HEK293 (cell line): Measurements from ENCODE around the gene APOL1.

Experiments
- CTCF ChIA-PET: fragments of 350-600 bp; formaldehyde crosslinking; extraction: SDS; loops from one replicate; lab custom pipeline; 2021; ENCODE audit warnings: antibody characterized with exemption; lab: Yijun Ruan, JAX
- POLR2A ChIA-PET: fragments of 300-600 bp; formaldehyde crosslinking; extraction: SDS; loops from one replicate; lab custom pipeline; 2020; ENCODE audit warnings: antibody characterized with exemption, inconsistent platforms; lab: Yijun Ruan, JAX
- H3K27ac ChIP-seq: fragments of 200-500 bp; sonication (Bioruptor generic); 2 replicates; pipeline ENCODE4 v1.5.1; 2014; ENCODE audit warnings: low read depth, low read length, control low read depth, inconsistent platforms; ENCODE audit errors: extremely low read depth
- H3K36me3 ChIP-seq, 2 experiments: fragments of 200-500 bp in 1 of 2; sonication (Bioruptor generic) in 1 of 2; 1 replicate in 1 of 2; 2 replicates in 1 of 2; pipeline ENCODE4 v1.5.1; 2014 to 2017; ENCODE audit warnings: inconsistent platforms in 2 of 2, low read length in 2 of 2; ENCODE audit not compliant: control insufficient read depth in 2 of 2, insufficient read depth in 1 of 2
- H3K4me1 ChIP-seq: fragments of 200-500 bp; sonication (Bioruptor generic); 2 replicates; pipeline ENCODE4 v1.5.1; 2014; ENCODE audit warnings: mild to moderate bottlenecking, low read length, inconsistent platforms; ENCODE audit not compliant: control insufficient read depth, insufficient read depth
- H3K4me3 ChIP-seq: 2 replicates; pipeline ENCODE4 v1.5.1; 2011; ENCODE audit warnings: low read depth, mild to moderate bottlenecking, control low read depth, low read length, moderate library complexity
- H3K9me3 ChIP-seq: fragments of 200-500 bp; sonication (Bioruptor generic); 2 replicates; pipeline ENCODE4 v1.5.1; 2014; ENCODE audit warnings: low read depth, low read length, inconsistent platforms; ENCODE audit not compliant: control insufficient read depth, insufficient read depth
- GLIS1 ChIP-seq: fragments of 450-650 bp; formaldehyde crosslinking; IDR thresholded peaks from 2 replicates; pipeline ENCODE4 v1.5.1; 2016; ENCODE audit warnings: missing biosample characterization, missing genetic modification characterization
- GLIS2 ChIP-seq: fragments of 450-650 bp; formaldehyde crosslinking; IDR thresholded peaks from 2 replicates; pipeline ENCODE4 v1.5.1; 2016; ENCODE audit warnings: missing biosample characterization, missing genetic modification characterization
- HOXA7 ChIP-seq: sonication (generic); formaldehyde crosslinking; IDR thresholded peaks from 2 replicates; pipeline ENCODE4 v1.8.1; 2022; ENCODE audit warnings: missing genetic modification reagents, borderline replicate concordance
- KLF9 ChIP-seq: fragments of 450-650 bp; formaldehyde crosslinking; IDR thresholded peaks from 2 replicates; pipeline ENCODE4 v1.5.1; 2016; ENCODE audit warnings: missing biosample characterization, missing genetic modification characterization, low read depth
- SCRT1 ChIP-seq: fragments of 450-650 bp; formaldehyde crosslinking; IDR thresholded peaks from 2 replicates; pipeline ENCODE4 v1.5.1; 2016; ENCODE audit warnings: missing biosample characterization, missing genetic modification characterization, borderline replicate concordance
- SP3 ChIP-seq: fragments of 450-650 bp; formaldehyde crosslinking; IDR thresholded peaks from 2 replicates; pipeline ENCODE4 v1.5.1; 2016; ENCODE audit warnings: missing biosample characterization, missing genetic modification characterization
- SP7 ChIP-seq: fragments of 450-650 bp; formaldehyde crosslinking; IDR thresholded peaks from 2 replicates; pipeline ENCODE4 v1.5.1; 2016; ENCODE audit warnings: missing biosample characterization, missing genetic modification characterization
- TCF7L2 ChIP-seq: IDR thresholded peaks from 2 replicates; pipeline ENCODE4 v1.6.1; 2011; ENCODE audit warnings: low read depth, mild to moderate bottlenecking, inconsistent platforms, low read length, moderate library complexity, borderline replicate concordance
- ZBTB1 ChIP-seq: fragments of 450-650 bp; formaldehyde crosslinking; IDR thresholded peaks from 2 replicates; pipeline ENCODE4 v1.5.1; 2016; ENCODE audit warnings: missing biosample characterization, missing genetic modification characterization
- ZBTB20 ChIP-seq: fragments of 450-650 bp; formaldehyde crosslinking; IDR thresholded peaks from 2 replicates; pipeline ENCODE4 v1.5.1; 2016; ENCODE audit warnings: missing biosample characterization, missing genetic modification characterization
- ZEB2 ChIP-seq: fragments of 450-650 bp; formaldehyde crosslinking; IDR thresholded peaks from 2 replicates; pipeline ENCODE4 v1.5.1; 2016; ENCODE audit warnings: missing biosample characterization, missing genetic modification characterization
- ZFHX2 ChIP-seq: fragments of 450-650 bp; formaldehyde crosslinking; conservative IDR thresholded peaks from 2 replicates; pipeline ENCODE4 v1.5.1; 2016; ENCODE audit warnings: missing biosample characterization, missing genetic modification characterization
- ZNF112 ChIP-seq: fragments of 450-650 bp; formaldehyde crosslinking; IDR thresholded peaks from 2 replicates; pipeline ENCODE4 v1.5.0; 2017; ENCODE audit warnings: missing biosample characterization, missing genetic modification characterization
- ZNF132 ChIP-seq: fragments of 450-650 bp; formaldehyde crosslinking; IDR thresholded peaks from 2 replicates; pipeline ENCODE4 v1.5.1; 2017; ENCODE audit warnings: missing biosample characterization, missing genetic modification characterization, borderline replicate concordance
- ZNF155 ChIP-seq: fragments of 450-650 bp; formaldehyde crosslinking; IDR thresholded peaks from 2 replicates; pipeline ENCODE4 v1.5.1; 2016; ENCODE audit warnings: missing biosample characterization, missing genetic modification characterization
- ZNF174 ChIP-seq: fragments of 450-650 bp; formaldehyde crosslinking; IDR thresholded peaks from 2 replicates; pipeline ENCODE4 v1.5.0; 2017; ENCODE audit warnings: missing biosample characterization, mild to moderate bottlenecking, missing genetic modification characterization
- ZNF341 ChIP-seq: fragments of 450-650 bp; formaldehyde crosslinking; IDR thresholded peaks from 2 replicates; pipeline ENCODE4; 2016; ENCODE audit warnings: low read depth, missing biosample characterization, missing genetic modification characterization
- ZNF350 ChIP-seq: fragments of 450-650 bp; formaldehyde crosslinking; IDR thresholded peaks from 2 replicates; pipeline ENCODE4 v1.5.0; 2017; ENCODE audit warnings: missing biosample characterization, mild to moderate bottlenecking, missing genetic modification characterization
- ZNF354C ChIP-seq: fragments of 450-650 bp; formaldehyde crosslinking; IDR thresholded peaks from 2 replicates; pipeline ENCODE4 v1.5.1; 2016; ENCODE audit warnings: missing biosample characterization, missing genetic modification characterization, low read depth, borderline replicate concordance
- ZNF548 ChIP-seq: fragments of 450-650 bp; formaldehyde crosslinking; IDR thresholded peaks from 2 replicates; pipeline ENCODE4 v1.5.1; 2016; ENCODE audit warnings: missing biosample characterization, missing genetic modification characterization
- ZNF585B ChIP-seq: fragments of 450-650 bp; formaldehyde crosslinking; IDR thresholded peaks from 2 replicates; pipeline ENCODE4 v1.5.1; 2016; ENCODE audit warnings: missing biosample characterization, missing genetic modification characterization
- ZNF621 ChIP-seq: fragments of 450-650 bp; formaldehyde crosslinking; IDR thresholded peaks from 2 replicates; pipeline ENCODE4 v1.5.1; 2017; ENCODE audit warnings: missing biosample characterization, missing genetic modification characterization
- ZNF768 ChIP-seq: fragments of 450-650 bp; formaldehyde crosslinking; IDR thresholded peaks from 2 replicates; pipeline ENCODE4 v1.5.1; 2018; ENCODE audit warnings: missing biosample characterization, mild to moderate bottlenecking, missing genetic modification characterization
- ZNF785 ChIP-seq: fragments of 450-650 bp; formaldehyde crosslinking; IDR thresholded peaks from 2 replicates; pipeline ENCODE4 v1.5.1; 2016; ENCODE audit warnings: missing biosample characterization, missing genetic modification characterization
- ZNF830 ChIP-seq: fragments of 450-650 bp; IDR thresholded peaks from 2 replicates; pipeline ENCODE4 v1.5.0; 2018; ENCODE audit warnings: missing biosample characterization, missing genetic modification characterization, low read depth, mild to moderate bottlenecking, moderate library complexity
- ZSCAN16 ChIP-seq: fragments of 450-650 bp; formaldehyde crosslinking; IDR thresholded peaks from 2 replicates; pipeline ENCODE4 v1.5.1; 2016; ENCODE audit warnings: missing biosample characterization, missing genetic modification characterization
- ZSCAN23 ChIP-seq: fragments of 450-650 bp; formaldehyde crosslinking; IDR thresholded peaks from 2 replicates; pipeline ENCODE4 v1.5.1; 2016; ENCODE audit warnings: missing biosample characterization, missing genetic modification characterization
- ZXDB ChIP-seq: fragments of 450-650 bp; formaldehyde crosslinking; IDR thresholded peaks from 2 replicates; pipeline ENCODE4 v1.5.1; 2016; ENCODE audit warnings: missing biosample characterization, missing genetic modification characterization
- TF ChIP-seq, protein P1 (sequence below): fragments of 450-650 bp; formaldehyde crosslinking; IDR thresholded peaks from 2 replicates; pipeline ENCODE4 v1.5.1; 2017; ENCODE audit warnings: missing biosample characterization, missing genetic modification characterization
- TF ChIP-seq, protein P2 (sequence below): fragments of 450-650 bp; formaldehyde crosslinking; IDR thresholded peaks from 2 replicates; pipeline ENCODE4 v1.5.1; 2016; ENCODE audit warnings: missing biosample characterization, missing genetic modification characterization
- TF ChIP-seq, protein P3 (sequence below): fragments of 450-650 bp; formaldehyde crosslinking; IDR thresholded peaks from 2 replicates; pipeline ENCODE4 v1.5.1; 2016; ENCODE audit warnings: missing biosample characterization, missing genetic modification characterization

APOL1 gene

DNA sequence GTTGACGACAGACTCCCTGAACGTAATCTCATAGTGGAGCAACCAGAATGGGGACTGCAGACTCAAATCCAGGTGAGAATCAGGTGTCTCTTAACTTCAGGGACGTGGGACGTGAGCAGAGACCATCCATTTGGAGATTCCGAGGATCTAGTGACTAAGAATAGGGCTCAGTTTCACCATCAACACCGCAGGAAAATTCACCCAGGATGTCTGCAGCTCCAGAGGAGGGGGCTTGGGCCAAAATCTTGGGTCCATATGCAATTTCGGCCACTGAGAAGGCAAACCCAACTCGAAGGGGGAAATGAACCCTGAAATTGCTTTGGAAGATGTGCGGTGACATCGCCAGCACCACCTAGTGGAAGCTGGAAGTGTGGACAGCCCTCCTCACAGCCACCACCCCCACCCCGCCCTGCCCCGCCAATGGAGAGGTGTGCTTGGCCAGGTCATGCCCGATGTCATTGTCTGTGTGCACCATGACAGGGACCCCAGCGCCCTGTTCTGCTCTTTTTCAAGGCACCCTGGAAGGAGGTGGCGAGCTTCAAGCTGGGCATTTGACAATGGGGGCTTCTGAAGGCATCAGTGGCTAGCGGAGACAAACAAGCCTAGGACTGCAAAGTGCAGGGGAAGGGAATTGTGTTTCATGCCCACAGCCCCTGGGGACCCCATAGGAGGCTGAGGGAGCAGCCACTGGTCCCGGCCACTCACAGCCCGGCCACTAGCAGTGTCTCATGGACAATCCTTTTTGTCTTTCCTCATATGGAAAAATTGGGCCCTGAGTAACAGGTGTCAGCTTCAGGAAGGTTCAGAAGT is 24.8 kb downstream of the APOL1 start (continued):
- TF ChIP-seq HOXA7 (CRISPR knock-in tag) (no peak), ZSCAN16 (tag by site-specific recombination) (no peak), SCRT1 (peak; percentile 74; the same call in 1 of the 2 replicates), TCF7L2 (no peak), ZNF621 (tag by site-specific recombination) (no peak), ZNF768 (tag by site-specific recombination) (no peak), ZNF350 (tag by site-specific recombination) (no peak), SP3 (tag by site-specific recombination) (no peak), ZBTB20 (tag by site-specific recombination) (no peak), ZNF585B (tag by site-specific recombination) (no peak), ZNF112 (no peak), ZNF132 (no peak), ZNF785 (tag by site-specific recombination) (no peak), KLF9 (tag by site-specific recombination) (no peak), ZSCAN23 (tag by site-specific recombination) (no peak), ZNF548 (tag by site-specific recombination) (no peak), GLIS2 (0 out of 2 replicates have a peak, but pooled peaks have one; percentile 26)
- TF ChIP-seq, protein P1, sequence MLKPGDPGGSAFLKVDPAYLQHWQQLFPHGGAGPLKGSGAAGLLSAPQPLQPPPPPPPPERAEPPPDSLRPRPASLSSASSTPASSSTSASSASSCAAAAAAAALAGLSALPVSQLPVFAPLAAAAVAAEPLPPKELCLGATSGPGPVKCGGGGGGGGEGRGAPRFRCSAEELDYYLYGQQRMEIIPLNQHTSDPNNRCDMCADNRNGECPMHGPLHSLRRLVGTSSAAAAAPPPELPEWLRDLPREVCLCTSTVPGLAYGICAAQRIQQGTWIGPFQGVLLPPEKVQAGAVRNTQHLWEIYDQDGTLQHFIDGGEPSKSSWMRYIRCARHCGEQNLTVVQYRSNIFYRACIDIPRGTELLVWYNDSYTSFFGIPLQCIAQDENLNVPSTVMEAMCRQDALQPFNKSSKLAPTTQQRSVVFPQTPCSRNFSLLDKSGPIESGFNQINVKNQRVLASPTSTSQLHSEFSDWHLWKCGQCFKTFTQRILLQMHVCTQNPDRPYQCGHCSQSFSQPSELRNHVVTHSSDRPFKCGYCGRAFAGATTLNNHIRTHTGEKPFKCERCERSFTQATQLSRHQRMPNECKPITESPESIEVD (tag by site-specific recombination) = no peak
- TF ChIP-seq, protein P2, sequence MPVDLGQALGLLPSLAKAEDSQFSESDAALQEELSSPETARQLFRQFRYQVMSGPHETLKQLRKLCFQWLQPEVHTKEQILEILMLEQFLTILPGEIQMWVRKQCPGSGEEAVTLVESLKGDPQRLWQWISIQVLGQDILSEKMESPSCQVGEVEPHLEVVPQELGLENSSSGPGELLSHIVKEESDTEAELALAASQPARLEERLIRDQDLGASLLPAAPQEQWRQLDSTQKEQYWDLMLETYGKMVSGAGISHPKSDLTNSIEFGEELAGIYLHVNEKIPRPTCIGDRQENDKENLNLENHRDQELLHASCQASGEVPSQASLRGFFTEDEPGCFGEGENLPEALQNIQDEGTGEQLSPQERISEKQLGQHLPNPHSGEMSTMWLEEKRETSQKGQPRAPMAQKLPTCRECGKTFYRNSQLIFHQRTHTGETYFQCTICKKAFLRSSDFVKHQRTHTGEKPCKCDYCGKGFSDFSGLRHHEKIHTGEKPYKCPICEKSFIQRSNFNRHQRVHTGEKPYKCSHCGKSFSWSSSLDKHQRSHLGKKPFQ (tag by site-specific recombination) = no peak
- TF ChIP-seq, protein P3, sequence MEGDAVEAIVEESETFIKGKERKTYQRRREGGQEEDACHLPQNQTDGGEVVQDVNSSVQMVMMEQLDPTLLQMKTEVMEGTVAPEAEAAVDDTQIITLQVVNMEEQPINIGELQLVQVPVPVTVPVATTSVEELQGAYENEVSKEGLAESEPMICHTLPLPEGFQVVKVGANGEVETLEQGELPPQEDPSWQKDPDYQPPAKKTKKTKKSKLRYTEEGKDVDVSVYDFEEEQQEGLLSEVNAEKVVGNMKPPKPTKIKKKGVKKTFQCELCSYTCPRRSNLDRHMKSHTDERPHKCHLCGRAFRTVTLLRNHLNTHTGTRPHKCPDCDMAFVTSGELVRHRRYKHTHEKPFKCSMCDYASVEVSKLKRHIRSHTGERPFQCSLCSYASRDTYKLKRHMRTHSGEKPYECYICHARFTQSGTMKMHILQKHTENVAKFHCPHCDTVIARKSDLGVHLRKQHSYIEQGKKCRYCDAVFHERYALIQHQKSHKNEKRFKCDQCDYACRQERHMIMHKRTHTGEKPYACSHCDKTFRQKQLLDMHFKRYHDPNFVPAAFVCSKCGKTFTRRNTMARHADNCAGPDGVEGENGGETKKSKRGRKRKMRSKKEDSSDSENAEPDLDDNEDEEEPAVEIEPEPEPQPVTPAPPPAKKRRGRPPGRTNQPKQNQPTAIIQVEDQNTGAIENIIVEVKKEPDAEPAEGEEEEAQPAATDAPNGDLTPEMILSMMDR (tag by site-specific recombination) = peak; percentile 54

DNA sequence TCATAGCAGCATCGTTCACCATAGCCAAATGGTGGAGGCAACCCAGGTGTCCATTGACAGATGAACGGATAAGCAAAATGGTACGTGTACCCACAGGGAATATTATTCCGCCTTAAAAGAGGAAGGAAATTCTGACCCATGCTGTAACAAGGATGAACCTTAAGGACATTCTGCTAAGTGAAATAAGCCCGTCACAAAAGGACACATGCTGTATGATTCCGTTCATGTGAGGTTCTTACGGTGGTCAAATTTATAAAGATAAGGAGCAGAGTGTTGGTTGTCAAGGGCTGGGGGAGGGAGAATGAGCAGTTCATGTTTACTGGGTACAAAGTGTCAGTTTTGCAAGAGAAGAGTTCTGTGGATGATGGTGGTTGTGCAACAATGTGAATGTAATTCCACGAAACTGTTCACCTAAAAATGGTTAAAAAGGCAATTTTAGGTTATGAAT is 26.3 kb downstream of the APOL1 start:
- Histone ChIP-seq H3K4me1 (no peaks in the 10 kb centered on the region), H3K36me3 (peaks cover 18 to 41% of the 10 kb centered on the region in 2 experiments), H3K4me3 (no peak overlapping the region), H3K9me3 (no peaks in the 10 kb centered on the region), H3K27ac (no peak overlapping the region)
- POLR2A ChIA-PET = interaction anchor here (1.9 kb wide), 1 partner anchor 40 kb away, joined by 8 read pairs; the partner anchor contains the start of gene APOL2
- CTCF ChIA-PET = interaction anchor here (1.7 to 3.0 kb wide), 5 partner anchors 13 to 98 kb away, joined by 7 to 22 read pairs (median 13); partner anchors contain the start of gene APOL2
- no peak for TF ChIP-seq ZNF341 (tag by site-specific recombination)
- TF ChIP-seq ZNF354C (tag by site-specific recombination) = no peak
- no peak for TF ChIP-seq ZNF112
- no peak for TF ChIP-seq ZXDB
- TF ChIP-seq ZNF830 = no peak
- no peak for TF ChIP-seq GLIS1
- TF ChIP-seq ZNF174 (tag by site-specific recombination) = no peak
- TF ChIP-seq ZSCAN16 (tag by site-specific recombination) = no peak
- no peak for TF ChIP-seq SP7 (tag by site-specific recombination)
- no peak for TF ChIP-seq ZFHX2 (tag by site-specific recombination)
- TF ChIP-seq TCF7L2 = no peak
- no peak for TF ChIP-seq ZEB2
- no peak for TF ChIP-seq ZNF155 (tag by site-specific recombination)
- no peak for TF ChIP-seq ZBTB1 (tag by site-specific recombination)
